Endodermal cell (in vitro differentiated cells): Measurements from ENCODE around the gene FCRLA. TPM values are rescaled to one million over a fixed set of nuclear protein-coding genes. Genes with fewer than 3 reads are reported as not detected.

Experiments used
- DNase-seq: peaks from one replicate; pipeline ENCODE4 v3.0.0-alpha.2; 2017
- H3K27ac ChIP-seq: 2 replicates; pipeline ENCODE4 v1.5.1; 2013; ENCODE audit warnings: mild to moderate bottlenecking, low read depth, low read length, moderate library complexity
- H3K27me3 ChIP-seq: 2 replicates; pipeline ENCODE4 v1.6.1; 2013; ENCODE audit warnings: mild to moderate bottlenecking, low read length, moderate library complexity; ENCODE audit not compliant: insufficient read depth, control insufficient read depth, poor library complexity, severe bottlenecking
- H3K36me3 ChIP-seq: 2 replicates; pipeline ENCODE4 v1.7.0; 2013; ENCODE audit warnings: mild to moderate bottlenecking, low read length, moderate library complexity; ENCODE audit not compliant: control insufficient read depth, insufficient read depth
- H3K4me1 ChIP-seq: one replicate; pipeline ENCODE4 v1.7.0; 2013; ENCODE audit warnings: low read length; ENCODE audit not compliant: control insufficient read depth, insufficient read depth
- H3K4me3 ChIP-seq: 2 replicates; pipeline ENCODE4 v1.5.1; 2013; ENCODE audit warnings: mild to moderate bottlenecking, low read length, moderate library complexity
- H3K9ac ChIP-seq: 2 replicates; pipeline ENCODE4 v1.6.1; 2013; ENCODE audit warnings: mild to moderate bottlenecking, low read length, moderate library complexity; ENCODE audit not compliant: poor library complexity, severe bottlenecking; ENCODE audit errors: extremely low read depth
- H3K9me3 ChIP-seq: 2 replicates; pipeline ENCODE4 v1.6.1; 2013; ENCODE audit warnings: mild to moderate bottlenecking, low read length, moderate library complexity; ENCODE audit not compliant: control insufficient read depth
- H3K27ac Mint-ChIP-seq: 2 replicates; pipeline ENCODE4 v1.8.0; 2020; ENCODE audit warnings: mixed read lengths
- H3K27me3 Mint-ChIP-seq: 2 replicates; pipeline ENCODE4 v1.8.0; 2021; ENCODE audit warnings: mild to moderate bottlenecking, mixed read lengths; ENCODE audit not compliant: insufficient read depth
- H3K36me3 Mint-ChIP-seq: 2 replicates; pipeline ENCODE4 v1.8.0; 2020; ENCODE audit warnings: low read depth, mixed read lengths
- H3K4me1 Mint-ChIP-seq: 2 replicates; pipeline ENCODE4 v1.8.0; 2020; ENCODE audit warnings: mixed read lengths
- H3K4me3 Mint-ChIP-seq: 2 replicates; pipeline ENCODE4 v1.8.0; 2020; ENCODE audit warnings: mild to moderate bottlenecking, moderate library complexity, mixed read lengths
- H3K9me3 Mint-ChIP-seq: 2 replicates; pipeline ENCODE4 v1.8.0; 2020; ENCODE audit warnings: mild to moderate bottlenecking, mixed read lengths
- CTCF ChIP-seq: fragments of 200-600 bp; sonication (generic); conservative IDR thresholded peaks from 2 replicates; pipeline ENCODE4 v1.5.0; 2021; ENCODE audit warnings: antibody characterized with exemption, mild to moderate bottlenecking
- WGBS, 2 experiments: methylation state at CpG; one replicate each; pipeline versions ENCODE4 v1.1.5 to v1.1.7; 2013; ENCODE audit warnings: missing lambda C conversion rate in 2 of 2, mixed read lengths in 1 of 2; ENCODE audit not compliant: insufficient coverage in 1 of 2, insufficient read length in 1 of 2; 5-methylcytosine and 5-hydroxymethylcytosine counted together
- total RNA-seq, 2 donors: library from RNA; stranded (reverse); fragmentation: NEBNext Ultra II Directional in 1 of 2; extraction: Animal tissue kit (Norgen Biotek cat#: 25700) in 1 of 2; gene quantifications; 2 replicates in 1 of 2; 3 replicates in 1 of 2; pipeline ENCODE4 v1.2.1, GENCODE V29; 2021

The FCRLA gene
- total RNA-seq, 2 donors from 2014 or later: not detected

- DNase-seq: no peak
- H3K27ac ChIP-seq: no peak overlapping the region
- TF ChIP-seq CTCF: no peak
- H3K4me3 ChIP-seq: no peak overlapping the region
- Mint-ChIP-seq H3K36me3 (no peaks in the 10 kb centered on the region), H3K27ac (no peak overlapping the region), H3K27me3 (peaks cover 9% of the 10 kb centered on the region), H3K4me3 (no peak overlapping the region), H3K4me1 (peaks cover 7% of the 10 kb centered on the region), H3K9me3 (no peaks in the 10 kb centered on the region)
- H3K9ac ChIP-seq: no peak overlapping the region
- WGBS, 2 experiments: 88 to 91% methylated on average over 6 to 8 of the region's 8 CpGs
- no peaks in the 10 kb centered on the region for H3K36me3 ChIP-seq
- no peaks in the 10 kb centered on the region for H3K9me3 ChIP-seq
- no peaks in the 10 kb centered on the region for H3K27me3 ChIP-seq
- H3K4me1 ChIP-seq: no peaks in the 10 kb centered on the region
Observed at GRCh38 chr1:161702250-161702649, 4.8 kb upstream of the FCRLA start.

DNA sequence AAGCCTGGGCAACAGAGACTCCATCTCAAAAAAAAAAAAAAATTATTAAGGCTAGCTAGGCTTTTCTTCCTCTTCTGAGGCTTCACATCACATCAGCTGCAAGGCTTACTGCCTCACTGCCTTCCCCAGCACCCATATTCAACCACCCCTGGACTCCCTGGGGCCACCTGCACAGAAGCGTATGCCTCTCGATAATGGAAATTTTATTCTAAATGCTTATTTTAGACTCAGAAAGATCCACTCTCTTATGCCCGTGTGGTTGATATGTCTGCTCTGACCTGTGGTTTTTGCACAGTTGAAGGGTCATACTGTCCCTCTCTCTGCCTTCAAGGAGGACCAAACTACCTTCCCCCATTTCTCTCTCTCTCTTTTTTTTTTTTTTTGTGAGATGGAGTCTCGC is 1.5 kb upstream of the FCRLA start:
- H3K4me1 Mint-ChIP-seq: peaks cover 7% of the 10 kb centered on the region
- TF ChIP-seq CTCF: no peak

DNA sequence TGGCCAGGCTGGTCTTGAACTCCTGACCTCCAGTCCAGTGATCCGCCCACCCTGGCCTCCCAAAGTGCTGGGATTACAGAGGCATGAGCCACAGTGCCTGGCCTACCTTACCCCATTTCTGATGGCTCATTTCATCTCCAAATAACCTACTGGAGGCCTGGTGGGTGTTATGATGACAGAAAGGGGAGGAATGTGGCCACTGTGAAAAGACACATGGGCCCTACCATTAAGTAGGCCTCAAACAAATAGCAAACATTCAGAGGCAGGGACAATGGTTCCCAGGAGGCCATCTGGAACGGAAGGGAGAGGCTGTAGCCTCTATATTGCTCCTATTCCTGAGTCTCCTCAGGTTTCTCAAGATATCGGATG is 932 bp upstream of the FCRLA start:
- 87 to 94% methylated on average over 2 to 3 of the region's 3 CpGs for WGBS, 2 experiments
- Histone ChIP-seq H3K4me3 (no peak overlapping the region), H3K4me1 (no peaks in the 10 kb centered on the region), H3K9ac (no peak overlapping the region), H3K9me3 (no peaks in the 10 kb centered on the region), H3K36me3 (no peaks in the 10 kb centered on the region), H3K27ac (no peak overlapping the region), H3K27me3 (no peaks in the 10 kb centered on the region)
- Mint-ChIP-seq H3K27ac (no peak overlapping the region), H3K36me3 (no peaks in the 10 kb centered on the region), H3K9me3 (no peaks in the 10 kb centered on the region), H3K4me1 (peaks cover 7% of the 10 kb centered on the region), H3K27me3 (peaks cover 5% of the 10 kb centered on the region), H3K4me3 (no peak overlapping the region)
- TF ChIP-seq CTCF: no peak
- DNase-seq: no peak

More for the DNA sequence above, 1.5 kb upstream of the FCRLA start:
- no peak overlapping the region for H3K4me3 Mint-ChIP-seq
- H3K27me3 Mint-ChIP-seq: peaks cover 5% of the 10 kb centered on the region
- H3K27me3 ChIP-seq: no peaks in the 10 kb centered on the region
- no peak overlapping the region for H3K27ac ChIP-seq
- no peaks in the 10 kb centered on the region for H3K36me3 Mint-ChIP-seq
- 88 to 100% methylated on average over 3 to 4 of the region's 4 CpGs for WGBS, 2 experiments
- DNase-seq: no peak
- H3K4me1 ChIP-seq: no peaks in the 10 kb centered on the region
- no peaks in the 10 kb centered on the region for H3K9me3 ChIP-seq
- no peak overlapping the region for H3K9ac ChIP-seq
- no peak overlapping the region for H3K27ac Mint-ChIP-seq
- H3K9me3 Mint-ChIP-seq: no peaks in the 10 kb centered on the region
- no peak overlapping the region for H3K4me3 ChIP-seq
- H3K36me3 ChIP-seq: no peaks in the 10 kb centered on the region
